Inflammatory macrophage (primary cell): ENCODE measurements around the gene SPDYE2.
"Not testable (repeated sequence)": the region's sequence is repeated elsewhere in the genome, so short reads cannot be mapped to it uniquely, and the experiment has no call there.

Experiments used
- DNase-seq, 2 donors: peaks; one replicate each; pipeline ENCODE4 v3.0.0-alpha.2; 2020 to 2022

Gene SPDYE2

DNA sequence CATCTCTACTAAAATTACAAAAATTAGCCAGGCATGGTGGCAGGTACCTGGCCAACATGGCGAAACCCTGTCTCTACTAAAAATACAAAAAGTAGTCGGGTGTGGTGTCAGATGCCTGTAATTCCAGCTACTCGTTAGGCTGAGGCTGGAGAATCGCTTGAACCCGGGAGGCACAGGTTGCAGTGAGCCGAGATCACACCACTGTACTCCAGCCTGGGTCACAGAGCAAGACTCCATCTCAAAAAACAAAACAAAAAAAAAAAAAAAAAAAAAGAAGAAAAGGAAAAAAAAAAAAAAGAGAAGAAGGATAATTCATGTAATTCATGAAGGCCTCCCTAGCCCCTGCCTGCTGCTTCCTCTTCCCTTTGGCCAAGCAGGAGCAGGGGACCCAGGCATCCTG, 10.4 kb upstream of the SPDYE2 start:
- not testable (repeated sequence) for DNase-seq

DNA sequence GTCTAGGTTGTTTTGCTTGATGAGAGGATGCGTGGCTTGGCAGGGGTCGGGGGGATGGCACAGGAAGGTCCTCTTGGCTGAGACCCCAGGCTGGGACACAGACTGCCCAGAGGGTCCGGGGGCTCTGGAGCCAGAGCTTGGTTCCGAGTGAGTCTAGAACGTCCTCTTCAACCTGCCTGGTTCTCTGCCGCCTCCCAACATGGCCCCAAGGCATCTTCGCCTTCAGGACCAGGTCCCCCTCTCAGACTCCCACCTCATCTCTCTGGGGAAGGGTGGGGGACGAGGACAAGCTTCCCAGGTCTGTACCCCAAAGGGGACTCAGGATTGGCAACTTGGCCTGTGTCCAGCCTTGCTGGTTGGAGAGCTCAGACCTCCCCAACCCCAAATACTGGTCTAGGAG, 8.9 kb upstream of the SPDYE2 start:
- DNase-seq = not testable (repeated sequence)

- DNase-seq = not testable (repeated sequence)
These were observed 8.3 kb upstream of the SPDYE2 start for GRCh38 chr7:102542771-102543170.

DNA sequence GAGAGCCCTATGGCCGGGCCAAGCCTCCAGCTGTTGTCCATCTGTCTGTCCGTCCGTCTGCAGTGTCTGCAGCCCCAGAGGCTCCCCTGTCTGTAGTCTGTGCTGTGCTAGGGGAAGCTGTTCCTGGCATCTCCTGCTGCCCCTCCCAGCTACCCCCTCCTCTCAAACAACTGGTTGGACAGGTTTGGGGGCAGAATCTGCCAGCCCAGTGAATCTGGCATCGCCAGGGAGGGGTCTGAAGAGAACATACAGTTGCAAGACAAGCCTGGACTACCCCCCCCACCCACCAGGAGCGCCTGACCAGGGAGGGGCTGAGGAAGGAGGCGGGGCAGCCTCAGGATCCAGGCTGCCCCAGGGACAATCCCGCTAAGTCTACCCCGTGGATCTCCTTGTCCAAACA, 7.4 kb upstream of the SPDYE2 start, which contains the start of gene UPK3BL2:
Gene UPK3BL2 (minus strand): TSS at position 101 of the 400 bp plus-strand sequence. CDS start 60 bp downstream, at position 41.
- DNase-seq = not testable (repeated sequence)

DNA sequence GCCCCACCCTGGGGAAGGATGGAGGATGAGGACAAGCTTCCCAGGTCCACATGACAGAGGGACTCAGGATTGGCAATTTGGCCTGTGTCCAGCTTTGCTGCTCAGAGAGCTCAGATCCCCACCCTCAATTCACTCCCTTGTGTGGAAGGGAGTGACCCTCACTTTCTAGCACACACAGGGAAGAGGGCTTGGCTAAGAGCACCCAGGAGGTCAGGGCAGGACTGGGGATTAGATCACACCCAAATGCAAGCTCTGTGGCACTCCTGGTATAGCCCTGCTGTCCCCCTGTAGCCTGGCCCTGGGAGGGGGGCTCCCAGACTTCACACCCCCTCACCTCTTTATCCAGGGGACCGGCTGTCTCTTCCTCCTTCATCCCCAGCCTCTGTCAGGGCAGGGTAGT, 6.7 kb upstream of the SPDYE2 start:
- DNase-seq = not testable (repeated sequence)

- DNase-seq = not testable (repeated sequence)
These were observed 5.7 kb upstream of the SPDYE2 start for GRCh38 chr7:102545288-102545687.

- not testable (repeated sequence) for DNase-seq
These were observed 4.7 kb upstream of the SPDYE2 start for GRCh38 chr7:102546353-102546752.

- DNase-seq = not testable (repeated sequence)
These were observed 17.6 kb downstream of the SPDYE2 start for GRCh38 chr7:102568620-102569019.

GRCh38 chr7:102572261-102573239, 21.5 kb downstream of the SPDYE2 start, which contains the start of gene POLR2J3:
TSS of gene POLR2J3 (minus strand) at chr7:102572583. CDS start at chr7:102572521, 62 bp downstream.
- not testable (repeated sequence) for DNase-seq

GRCh38 chr7:102574607-102575006, 23.6 kb downstream of the SPDYE2 start:
- DNase-seq = not testable (repeated sequence)

- DNase-seq = not testable (repeated sequence)
These were observed 25.3 kb downstream of the SPDYE2 start for GRCh38 chr7:102576363-102576762.

DNA sequence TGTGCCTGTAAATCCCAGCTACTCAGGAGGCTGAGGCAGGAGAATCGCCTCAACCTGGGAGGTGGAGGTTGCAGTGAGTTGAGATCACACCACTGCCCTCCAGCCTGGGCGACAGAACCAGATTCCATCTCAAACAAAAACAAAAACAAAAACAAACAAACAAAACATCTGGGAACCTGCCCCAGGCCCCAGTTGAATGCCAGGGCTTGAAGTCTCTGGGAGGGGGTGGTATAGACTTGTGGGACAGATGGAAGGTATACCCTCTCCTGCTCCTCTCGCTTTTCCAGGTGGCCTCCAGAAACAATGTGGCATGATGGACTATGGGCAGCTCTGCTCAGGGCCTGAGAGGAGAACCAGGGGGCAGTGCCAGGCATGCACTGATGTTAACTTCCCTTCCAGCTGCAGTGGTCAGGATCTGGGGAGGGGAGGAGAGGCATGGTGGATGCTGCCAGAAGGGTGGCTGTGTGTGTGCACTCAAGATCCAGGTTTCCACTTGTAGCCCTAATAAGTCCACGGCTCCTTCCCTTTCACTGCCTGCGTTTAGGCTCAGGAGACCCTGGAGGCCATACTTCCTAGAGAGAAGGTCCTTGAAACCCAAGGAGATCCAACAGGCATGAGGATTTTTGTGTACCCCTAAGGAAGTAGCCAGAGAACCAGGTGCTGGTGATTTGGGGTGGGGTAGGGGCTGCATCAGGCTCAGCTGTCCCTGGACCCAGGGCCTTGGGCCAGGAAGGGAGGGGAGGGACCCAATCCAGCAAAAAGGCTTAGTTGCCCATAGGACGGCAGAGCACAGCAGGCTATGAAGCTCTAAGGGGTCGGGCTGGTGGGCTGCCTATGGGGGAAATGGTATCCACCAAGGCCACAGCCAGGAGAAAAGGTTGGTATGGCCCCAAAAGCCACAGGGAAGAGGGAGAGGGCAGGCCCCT, 26.6 kb downstream of the SPDYE2 start:
- DNase-seq = not testable (repeated sequence)

DNA sequence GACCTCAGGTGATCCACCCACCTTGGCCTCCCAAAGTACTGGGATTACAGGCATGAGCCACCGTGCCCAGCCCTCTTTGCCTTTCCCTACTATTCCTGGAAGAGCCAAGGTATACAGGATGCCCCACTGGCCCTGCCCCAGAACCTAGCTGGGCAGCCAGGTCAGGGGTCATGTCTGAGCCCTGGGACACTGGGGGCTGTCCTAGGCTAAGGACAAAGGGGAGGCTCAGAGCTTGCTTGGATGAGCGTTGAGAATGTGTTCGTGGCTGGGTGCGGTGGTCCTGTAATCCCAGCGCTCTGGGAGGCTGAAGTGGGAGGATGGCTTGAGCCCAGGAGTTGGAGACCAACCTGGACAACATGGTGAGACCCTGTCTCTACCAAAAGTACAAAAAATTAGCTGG, 27.5 kb downstream of the SPDYE2 start:
- not testable (repeated sequence) for DNase-seq

DNA sequence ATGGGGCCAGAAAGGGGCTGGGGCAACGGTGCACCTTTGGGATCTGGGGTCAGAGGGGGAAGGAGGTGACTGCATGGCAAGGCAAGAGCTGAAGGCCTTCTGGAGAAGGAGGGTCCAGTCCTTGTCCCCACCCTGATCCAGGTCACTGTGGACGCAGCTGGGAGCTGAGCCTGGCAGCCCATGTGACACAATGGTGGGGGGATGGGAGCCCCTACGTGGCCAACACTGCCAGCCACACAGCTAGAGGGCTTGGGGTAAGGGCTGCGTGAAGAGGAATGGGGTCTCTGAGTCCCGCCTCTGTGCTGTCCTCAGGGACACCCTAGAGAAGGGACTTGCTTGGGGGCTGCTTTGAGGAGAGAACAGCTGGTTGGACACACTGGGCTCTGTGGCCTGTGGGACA, 30.7 kb downstream of the SPDYE2 start:
- DNase-seq = not testable (repeated sequence)

- DNase-seq = not testable (repeated sequence)
These were observed 32.5 kb downstream of the SPDYE2 start for GRCh38 chr7:102583495-102583894.

GRCh38 chr7:102589857-102590256, 38.8 kb downstream of the SPDYE2 start:
- DNase-seq = not testable (repeated sequence)

- DNase-seq = not testable (repeated sequence)
These were observed 41.5 kb downstream of the SPDYE2 start for GRCh38 chr7:102592477-102593019.

DNA sequence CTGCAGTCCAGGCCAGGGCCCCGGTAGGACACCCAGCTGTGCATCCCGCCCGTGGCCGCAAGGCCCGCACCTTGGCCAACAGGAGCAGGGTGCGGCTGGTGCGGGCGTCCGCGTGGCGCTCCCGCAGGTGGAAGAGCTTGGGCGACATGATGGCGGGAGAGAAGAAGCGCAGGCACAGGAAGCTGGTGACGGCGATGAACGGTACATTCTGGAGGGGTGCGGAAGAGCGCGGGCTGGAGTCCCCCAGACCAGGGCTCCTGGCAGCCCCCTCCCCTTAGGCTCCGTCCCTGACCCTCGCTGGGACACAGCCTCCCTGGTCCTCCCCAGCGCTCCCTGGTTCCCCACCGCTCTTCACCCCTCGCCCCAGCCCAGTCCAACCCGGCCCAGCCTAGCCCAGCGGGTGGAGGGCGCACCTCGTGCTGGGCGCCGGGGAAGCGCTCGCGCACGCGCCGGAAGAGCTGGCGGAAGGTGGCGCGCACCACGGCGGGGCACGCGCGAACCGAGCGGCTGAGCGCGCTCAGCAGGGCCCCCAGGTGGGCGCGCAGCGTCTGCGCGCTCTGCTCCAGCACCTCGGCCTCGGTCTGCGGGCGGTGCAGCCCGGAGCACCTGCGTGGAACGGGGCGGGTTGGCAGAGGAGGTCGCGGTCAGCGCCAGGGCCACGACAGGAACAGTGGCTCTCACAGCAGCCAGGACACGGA, 42.8 kb downstream of the SPDYE2 start:
- not testable (repeated sequence) for DNase-seq

GRCh38 chr7:102596036-102596435, 45.0 kb downstream of the SPDYE2 start:
- DNase-seq = not testable (repeated sequence)

GRCh38 chr7:102599699-102600098, 48.7 kb downstream of the SPDYE2 start:
- DNase-seq = not testable (repeated sequence)

DNA sequence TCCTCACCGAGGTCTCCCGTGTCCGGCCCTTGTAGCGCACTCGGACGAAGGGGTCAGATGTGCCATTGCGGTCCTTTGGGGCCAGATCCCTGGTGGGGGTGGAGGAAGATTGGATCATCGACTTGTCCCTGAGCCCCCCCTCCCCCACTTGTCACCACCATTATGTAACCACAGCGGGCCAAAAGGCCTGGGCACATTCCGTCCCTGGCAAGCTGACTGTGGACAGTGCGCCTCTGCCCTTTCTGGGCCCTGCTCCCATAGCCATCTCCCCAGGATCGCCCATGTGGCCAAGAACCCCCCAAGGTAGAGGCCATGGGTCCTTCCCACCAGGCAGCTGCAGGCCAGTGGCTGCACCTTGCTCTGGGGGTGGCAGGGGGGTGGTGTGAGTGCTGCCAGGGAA, 51.3 kb downstream of the SPDYE2 start:
- DNase-seq = not testable (repeated sequence)
